Tibial nerve (tissue), 4 donors: Measurements from ENCODE around the gene DNAL4. TPM values are rescaled to one million over a fixed set of nuclear protein-coding genes. Genes with fewer than 3 reads are reported as not detected.

Source experiments
- DNase-seq, 2 donors: peaks; one replicate each; pipeline ENCODE4 v3.0.0-alpha.2; 2019; ENCODE audit warnings: low spot score in 2 of 2
- H3K27ac ChIP-seq, 4 donors: fragments of 200-600 bp; sonication (generic) in 3 of 4; one replicate each; pipeline ENCODE4 v1.5.1; 2017 to 2019; ENCODE audit warnings: mild to moderate bottlenecking in 1 of 4
- H3K27me3 ChIP-seq, 2 donors: fragments of 200-600 bp; sonication (generic) in 1 of 2; one replicate each; pipeline versions ENCODE4 v1.5.1 to v1.6.0; 2017 to 2019
- H3K36me3 ChIP-seq, 3 donors: fragments of 200-600 bp; sonication (generic); one replicate each; pipeline ENCODE4 v1.5.1; 2018 to 2019
- H3K4me1 ChIP-seq, 4 donors: fragments of 200-600 bp; sonication (generic) in 3 of 4; one replicate each; pipeline ENCODE4 v1.5.1; 2017 to 2019
- H3K4me3 ChIP-seq, 4 donors: fragments of 200-600 bp; sonication (generic) in 3 of 4; one replicate each; pipeline ENCODE4 v1.5.1; 2017 to 2019; ENCODE audit warnings: mild to moderate bottlenecking in 1 of 4, moderate library complexity in 1 of 4
- H3K9me3 ChIP-seq, 4 donors: fragments of 200-600 bp; sonication (generic) in 3 of 4; one replicate each; pipeline ENCODE4 v1.5.1; 2017 to 2019
- CTCF ChIP-seq, 5 experiments: fragments of 200-600 bp in 3 of 5; fragments of 450-650 bp in 2 of 5; sonication (generic) in 3 of 5; IDR thresholded peaks; one replicate each; pipeline ENCODE4 v1.5.1; 2016 to 2019; ENCODE audit warnings: antibody characterized with exemption in 5 of 5, mild to moderate bottlenecking in 3 of 5, moderate library complexity in 2 of 5
- EP300 ChIP-seq, 2 donors: sonication (generic); formaldehyde crosslinking; IDR thresholded peaks; one replicate each; pipeline ENCODE4 v1.6.1; 2017; ENCODE audit warnings: antibody characterized with exemption in 2 of 2, mild to moderate bottlenecking in 1 of 2
- POLR2A ChIP-seq, 2 donors: fragments of 450-650 bp; IDR thresholded peaks; one replicate each; pipeline ENCODE4 v1.6.1; 2017; ENCODE audit warnings: antibody characterized with exemption in 2 of 2, mild to moderate bottlenecking in 2 of 2, moderate library complexity in 2 of 2
- WGBS, 2 donors: methylation state at CpG; one replicate each; pipeline ENCODE4 v1.1.5; 2018; 5-methylcytosine and 5-hydroxymethylcytosine counted together
- total RNA-seq, 4 donors: library from RNA; depleted of rRNA; stranded (reverse); fragments of >200 nt; gene quantifications; one replicate each; pipeline ENCODE4 v1.1.0, GENCODE V29; 2016

The DNAL4 gene
- total RNA-seq, 4 donors from 2014 or later, result 14.7 to 17.7 (median 17.1) TPM

GRCh38 chr22:38834991-38835390 is 41.0 kb upstream of the DNAL4 start:
- DNase-seq, result no peak
- peaks cover 0 to 5% (median 0%) of the 10 kb centered on the region in 3 donors for H3K36me3 ChIP-seq
- no peak overlapping the region for H3K4me3 ChIP-seq
- WGBS, 2 donors, result 89% methylated on average over 1 to 5 of the region's 5 CpGs
- H3K4me1 ChIP-seq, result no peaks in the 10 kb centered on the region
- H3K27me3 ChIP-seq, result peaks cover 0 to 3% of the 10 kb centered on the region in 2 donors
- H3K27ac ChIP-seq, result no peak overlapping the region
- TF ChIP-seq EP300 (IDR thresholded peaks at IDR 0.05), result no peak
- TF ChIP-seq CTCF (IDR thresholded peaks at IDR 0.05), result no peak
- TF ChIP-seq POLR2A (IDR thresholded peaks at IDR 0.05), result no peak
- H3K9me3 ChIP-seq, result no peaks in the 10 kb centered on the region

GRCh38 chr22:38834215-38834953 is 40.4 kb upstream of the DNAL4 start:
- Histone ChIP-seq H3K27me3 (peaks cover 0 to 3% of the 10 kb centered on the region in 2 donors), H3K9me3 (no peaks in the 10 kb centered on the region), H3K4me3 (no peak overlapping the region), H3K36me3 (peaks cover 0 to 5% (median 0%) of the 10 kb centered on the region in 3 donors), H3K27ac (no peak overlapping the region), H3K4me1 (no peaks in the 10 kb centered on the region)
- DNase-seq, result no peak
- TF ChIP-seq CTCF (IDR thresholded peaks at IDR 0.05), result no peak
- TF ChIP-seq EP300 (IDR thresholded peaks at IDR 0.05), result no peak
- TF ChIP-seq POLR2A (IDR thresholded peaks at IDR 0.05), result no peak
- 87% methylated on average over 13 of the region's 13 CpGs for WGBS, 2 donors

- peaks cover 0 to 6% (median 0%) of the 10 kb centered on the region in 4 donors for H3K9me3 ChIP-seq
- no peaks in the 10 kb centered on the region for H3K4me1 ChIP-seq
- peaks cover 0 to 5% (median 0%) of the 10 kb centered on the region in 3 donors for H3K36me3 ChIP-seq
- 89 to 93% methylated on average over 1 to 2 of the region's 3 CpGs for WGBS, 2 donors
- TF ChIP-seq POLR2A (IDR thresholded peaks at IDR 0.05), result no peak
- no peak for TF ChIP-seq CTCF (IDR thresholded peaks at IDR 0.05)
- TF ChIP-seq EP300 (IDR thresholded peaks at IDR 0.05), result no peak
- no peak overlapping the region for H3K4me3 ChIP-seq
- no peak overlapping the region for H3K27ac ChIP-seq
- no peak for DNase-seq
- peaks cover 0 to 3% of the 10 kb centered on the region in 2 donors for H3K27me3 ChIP-seq
Observed at GRCh38 chr22:38833061-38833460, 39.1 kb upstream of the DNAL4 start.

- Histone ChIP-seq H3K4me3 (no peak overlapping the region), H3K27ac (no peak overlapping the region), H3K27me3 (peaks cover 0 to 3% of the 10 kb centered on the region in 2 donors), H3K9me3 (peaks cover 0 to 6% (median 0%) of the 10 kb centered on the region in 4 donors), H3K36me3 (peaks cover 0 to 5% (median 0%) of the 10 kb centered on the region in 3 donors), H3K4me1 (no peaks in the 10 kb centered on the region)
- DNase-seq, result no peak
- 62 to 68% methylated on average over 20 to 30 of the region's 30 CpGs for WGBS, 2 donors
- no peak for TF ChIP-seq POLR2A (IDR thresholded peaks at IDR 0.05)
- TF ChIP-seq CTCF (IDR thresholded peaks at IDR 0.05), result no peak
- TF ChIP-seq EP300 (IDR thresholded peaks at IDR 0.05), result no peak
Observed at GRCh38 chr22:38832005-38832978, 38.3 kb upstream of the DNAL4 start.
